Stimulated activated naive B cell treated with anti-CD40 and anti-IgM and Interleukin-4, amounts not matched to agents 10 μg/mL and 1 μg/mL and 100 μg/mL, for 72 hours (primary cell): ENCODE data around the gene MSMB.
"Not testable (repeated sequence)": the region's sequence is repeated elsewhere in the genome, so short reads cannot be mapped to it uniquely, and the experiment has no call there.

Experiments
- ATAC-seq, 2 donors: fragments of 150-1000 bp; cut with Tn5 transposase; replicated peaks; 2 replicates each; pipeline ENCODE4 v1.10.0; 2021; ENCODE audit warnings: moderate library complexity in 1 of 2
- DNase-seq: peaks from one replicate; pipeline ENCODE4 v3.0.0; 2021
- H3K27ac Mint-ChIP-seq: one replicate; pipeline ENCODE4 v1.8.0; 2022; ENCODE audit warnings: mild to moderate bottlenecking, mixed read lengths
- H3K27me3 Mint-ChIP-seq, 2 donors: one replicate each; pipeline ENCODE4 v1.8.0; 2022; ENCODE audit warnings: mixed read lengths in 2 of 2
- H3K36me3 Mint-ChIP-seq, 2 donors: one replicate each; pipeline ENCODE4 v1.8.0; 2022; ENCODE audit warnings: mixed read lengths in 2 of 2, mild to moderate bottlenecking in 1 of 2
- H3K4me1 Mint-ChIP-seq, 2 donors: one replicate each; pipeline ENCODE4 v1.8.0; 2022; ENCODE audit warnings: mixed read lengths in 2 of 2, mild to moderate bottlenecking in 1 of 2
- H3K4me3 Mint-ChIP-seq, 2 donors: one replicate each; pipeline ENCODE4 v1.8.0; 2022; ENCODE audit warnings: mild to moderate bottlenecking in 2 of 2, mixed read lengths in 2 of 2, moderate library complexity in 1 of 2
- H3K9me3 Mint-ChIP-seq, 2 donors: one replicate each; pipeline ENCODE4 v1.8.0; 2022; ENCODE audit warnings: mixed read lengths in 2 of 2, mild to moderate bottlenecking in 1 of 2

Gene MSMB

DNA sequence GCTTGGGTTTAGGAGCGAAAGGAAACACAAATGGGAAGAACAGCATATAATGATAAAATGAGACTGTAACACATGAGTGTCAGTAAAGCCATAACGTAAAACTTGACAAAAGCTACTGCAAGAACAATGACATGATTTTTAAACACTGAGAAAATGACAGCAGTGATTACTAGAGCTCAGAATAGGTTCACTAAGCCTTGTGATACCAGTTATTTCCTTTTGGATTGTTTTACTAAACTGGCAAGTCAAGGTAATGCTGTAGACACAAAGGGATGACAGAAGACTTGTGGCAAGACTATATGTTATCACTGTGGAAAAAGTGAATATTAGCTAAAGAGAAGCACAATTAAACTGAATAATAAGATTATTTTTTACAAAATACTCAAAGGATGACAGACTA, 28.3 kb downstream of the MSMB start:
- DNase-seq (no peak), ATAC-seq (no peak)
- peaks cover 23 to 59% of the 10 kb centered on the region in 2 donors for H3K4me1 Mint-ChIP-seq
- H3K36me3 Mint-ChIP-seq = peaks cover 13 to 14% of the 10 kb centered on the region in 2 donors
- no peaks in the 10 kb centered on the region for H3K27me3 Mint-ChIP-seq
- H3K4me3 Mint-ChIP-seq = no peak overlapping the region
- H3K9me3 Mint-ChIP-seq = no peaks in the 10 kb centered on the region
- H3K27ac Mint-ChIP-seq = no peak overlapping the region

GRCh38 chr10:46016811-46017210, 29.3 kb downstream of the MSMB start:
- H3K4me1 Mint-ChIP-seq = peaks cover 20 to 50% of the 10 kb centered on the region in 2 donors
- peaks cover 12 to 15% of the 10 kb centered on the region in 2 donors for H3K36me3 Mint-ChIP-seq

DNA sequence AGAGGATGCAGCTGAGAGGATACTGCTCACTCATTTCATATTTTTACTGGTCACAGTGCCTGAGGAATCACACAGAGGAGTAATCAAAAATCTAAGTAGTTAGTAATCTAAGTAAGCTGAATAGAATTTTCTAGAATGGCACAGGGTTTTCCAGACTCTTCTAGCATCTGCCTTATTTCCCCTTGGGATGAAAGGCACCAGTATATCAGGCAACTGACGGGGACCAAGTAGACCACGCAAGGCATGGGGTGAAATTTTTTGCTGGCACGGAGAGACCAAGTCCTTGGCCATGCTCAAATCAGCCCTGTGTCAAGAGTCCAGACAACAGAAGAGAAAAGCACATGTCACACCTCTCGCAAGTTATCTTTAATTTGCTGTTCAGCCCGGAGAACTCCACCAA, 29.9 kb downstream of the MSMB start:
- H3K9me3 Mint-ChIP-seq = no peaks in the 10 kb centered on the region
- no peaks in the 10 kb centered on the region for H3K27me3 Mint-ChIP-seq
- no peak for ATAC-seq
- DNase-seq = no peak
- H3K27ac Mint-ChIP-seq = no peak overlapping the region
- H3K36me3 Mint-ChIP-seq = peaks cover 12 to 15% of the 10 kb centered on the region in 2 donors
- H3K4me1 Mint-ChIP-seq = peaks cover 18 to 49% of the 10 kb centered on the region in 2 donors
- H3K4me3 Mint-ChIP-seq = no peak overlapping the region

More at GRCh38 chr10:46016811-46017210, 29.3 kb downstream of the MSMB start:
- Mint-ChIP-seq H3K9me3 (no peaks in the 10 kb centered on the region), H3K4me3 (no peak overlapping the region), H3K27me3 (no peaks in the 10 kb centered on the region), H3K27ac (no peak overlapping the region)
- ATAC-seq = no peak
- DNase-seq = no peak

DNA sequence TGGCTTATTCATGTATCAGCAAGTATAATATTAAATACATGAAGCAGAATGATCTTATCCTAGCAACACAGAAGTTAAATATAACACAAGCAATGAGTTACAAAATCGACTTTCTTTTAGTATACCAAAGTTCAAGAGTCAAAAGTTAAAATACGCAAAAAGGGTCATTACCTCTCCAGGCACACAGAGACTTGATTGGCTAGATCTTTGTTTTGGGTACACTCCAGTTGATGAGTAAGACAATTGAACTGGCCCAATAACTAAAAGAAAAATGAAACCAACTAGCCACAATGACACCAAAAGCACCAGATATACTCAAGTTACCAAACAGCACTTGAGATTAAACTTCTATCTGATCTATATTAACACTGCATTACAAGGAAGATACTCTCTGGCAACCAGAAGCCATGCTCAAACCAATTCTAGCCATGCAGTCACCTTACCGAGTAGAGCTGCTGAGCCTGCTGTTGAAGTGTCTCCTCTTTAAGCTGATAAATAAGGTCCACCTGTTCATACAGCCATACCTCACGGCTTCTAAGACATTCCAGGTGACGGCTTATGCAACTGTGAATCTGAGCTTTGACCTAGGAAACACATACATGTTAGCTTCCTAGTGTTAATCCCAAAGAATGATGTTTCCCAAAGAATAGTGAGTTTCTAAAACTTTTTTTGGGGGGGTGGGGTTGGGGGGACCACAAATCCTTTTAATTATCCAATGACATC, 31.2 kb downstream of the MSMB start:
- peaks cover 22 to 23% of the 10 kb centered on the region in 2 donors for H3K36me3 Mint-ChIP-seq

GRCh38 chr10:46014206-46014605, 31.9 kb downstream of the MSMB start:
- no peaks in the 10 kb centered on the region for H3K27me3 Mint-ChIP-seq
- peaks cover 22 to 23% of the 10 kb centered on the region in 2 donors for H3K36me3 Mint-ChIP-seq
- H3K9me3 Mint-ChIP-seq = no peaks in the 10 kb centered on the region
- DNase-seq = no peak
- peak overlapping the region; percentile 65 for H3K27ac Mint-ChIP-seq
- H3K4me1 Mint-ChIP-seq = peaks cover 14 to 38% of the 10 kb centered on the region in 2 donors
- H3K4me3 Mint-ChIP-seq = no peak overlapping the region
- peak; percentile 73 to 87 for ATAC-seq

More for the DNA sequence above, 31.2 kb downstream of the MSMB start:
- ATAC-seq = peak in 1 of 2 donors; percentile 38
- Mint-ChIP-seq H3K4me1 (peaks cover 16 to 45% of the 10 kb centered on the region in 2 donors), H3K9me3 (no peaks in the 10 kb centered on the region), H3K4me3 (no peak overlapping the region), H3K27ac (no peak overlapping the region), H3K27me3 (no peaks in the 10 kb centered on the region)
- no peak for DNase-seq

- ATAC-seq = no peak
- peaks cover 8 to 24% of the 10 kb centered on the region in 2 donors for H3K4me1 Mint-ChIP-seq
- H3K36me3 Mint-ChIP-seq = peaks cover 29 to 32% of the 10 kb centered on the region in 2 donors
- no peak for DNase-seq
- H3K9me3 Mint-ChIP-seq = no peaks in the 10 kb centered on the region
- H3K27ac Mint-ChIP-seq = no peak overlapping the region
- H3K27me3 Mint-ChIP-seq = no peaks in the 10 kb centered on the region
- H3K4me3 Mint-ChIP-seq = no peak overlapping the region
Measured at GRCh38 chr10:46012746-46013145, 33.3 kb downstream of the MSMB start.

- Mint-ChIP-seq H3K36me3 (peaks cover 39 to 43% of the 10 kb centered on the region in 2 donors), H3K27ac (no peak overlapping the region), H3K4me3 (no peak overlapping the region), H3K27me3 (no peaks in the 10 kb centered on the region), H3K9me3 (no peaks in the 10 kb centered on the region), H3K4me1 (peaks cover 0 to 1% of the 10 kb centered on the region in 2 donors)
- DNase-seq = no peak
- ATAC-seq = no peak
Measured at GRCh38 chr10:46006219-46006618, 39.9 kb downstream of the MSMB start.

GRCh38 chr10:46005383-46005782, 40.7 kb downstream of the MSMB start:
- Mint-ChIP-seq H3K36me3 (peaks cover 31 to 41% of the 10 kb centered on the region in 2 donors), H3K27me3 (no peaks in the 10 kb centered on the region), H3K27ac (no peak overlapping the region), H3K4me1 (no peaks in the 10 kb centered on the region), H3K4me3 (no peak overlapping the region), H3K9me3 (no peaks in the 10 kb centered on the region)
- DNase-seq (no peak), ATAC-seq (no peak)

DNA sequence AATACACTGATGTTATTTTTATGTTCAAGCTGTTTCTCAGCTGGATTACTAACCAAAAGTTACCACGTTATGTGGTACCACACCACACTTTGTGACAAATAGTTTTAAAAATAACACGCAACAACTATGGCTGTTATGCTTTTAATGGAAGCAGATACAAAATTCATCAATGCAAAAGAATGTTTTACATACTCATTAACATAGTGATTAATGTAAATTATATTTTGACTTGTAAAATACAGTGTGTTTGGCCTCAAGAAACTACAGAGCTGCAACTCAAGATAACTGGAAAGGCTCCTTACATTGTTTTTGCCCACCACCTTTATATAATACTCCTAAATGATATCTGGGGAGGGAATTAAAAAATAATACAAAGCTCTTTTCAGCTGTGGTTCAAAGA, 41.1 kb downstream of the MSMB start:
- no peak overlapping the region for H3K27ac Mint-ChIP-seq
- no peaks in the 10 kb centered on the region for H3K27me3 Mint-ChIP-seq
- no peaks in the 10 kb centered on the region for H3K9me3 Mint-ChIP-seq
- H3K4me1 Mint-ChIP-seq = no peaks in the 10 kb centered on the region
- no peak overlapping the region for H3K4me3 Mint-ChIP-seq
- ATAC-seq = no peak
- H3K36me3 Mint-ChIP-seq = peaks cover 32 to 45% of the 10 kb centered on the region in 2 donors
- no peak for DNase-seq

- Mint-ChIP-seq H3K4me1 (no peaks in the 10 kb centered on the region), H3K9me3 (peaks cover 0 to 2% of the 10 kb centered on the region in 2 donors), H3K36me3 (peaks cover 43 to 55% of the 10 kb centered on the region in 2 donors), H3K27me3 (no peaks in the 10 kb centered on the region), H3K4me3 (no peak overlapping the region), H3K27ac (peak overlapping the region; percentile 67)
- ATAC-seq (no peak), DNase-seq (no peak)
Measured at GRCh38 chr10:46002916-46003693, 43.0 kb downstream of the MSMB start.

DNA sequence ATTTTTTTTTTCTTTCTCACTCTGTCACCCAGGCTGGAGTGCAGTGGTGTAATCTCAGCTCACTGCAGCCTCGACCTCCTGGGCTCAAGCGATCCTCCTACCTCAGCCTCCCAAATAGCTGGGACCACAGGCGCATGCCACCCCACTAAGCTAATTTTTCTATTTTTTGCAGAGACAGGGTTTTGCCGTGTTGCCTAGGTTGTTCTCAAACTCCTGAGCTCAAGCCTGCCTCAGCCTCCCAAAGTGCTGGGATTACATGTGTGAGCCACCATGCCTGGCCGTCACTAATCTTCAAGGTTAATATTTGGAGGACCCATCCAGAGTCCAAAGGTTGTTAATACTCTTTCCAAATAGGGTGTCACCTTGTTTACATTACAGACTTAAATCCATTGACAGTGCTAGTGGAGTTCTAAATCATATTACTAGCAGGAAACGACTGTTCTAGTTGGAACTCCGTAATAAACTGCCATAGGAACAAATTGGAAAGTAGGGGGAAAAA, 43.8 kb downstream of the MSMB start:
- DNase-seq, H3K27me3 Mint-ChIP-seq, H3K27ac Mint-ChIP-seq, ATAC-seq, H3K9me3 Mint-ChIP-seq, H3K4me3 Mint-ChIP-seq, H3K4me1 Mint-ChIP-seq: not testable (repeated sequence)
- H3K36me3 Mint-ChIP-seq = peaks cover 44 to 55% of the 10 kb centered on the region in 2 donors

DNA sequence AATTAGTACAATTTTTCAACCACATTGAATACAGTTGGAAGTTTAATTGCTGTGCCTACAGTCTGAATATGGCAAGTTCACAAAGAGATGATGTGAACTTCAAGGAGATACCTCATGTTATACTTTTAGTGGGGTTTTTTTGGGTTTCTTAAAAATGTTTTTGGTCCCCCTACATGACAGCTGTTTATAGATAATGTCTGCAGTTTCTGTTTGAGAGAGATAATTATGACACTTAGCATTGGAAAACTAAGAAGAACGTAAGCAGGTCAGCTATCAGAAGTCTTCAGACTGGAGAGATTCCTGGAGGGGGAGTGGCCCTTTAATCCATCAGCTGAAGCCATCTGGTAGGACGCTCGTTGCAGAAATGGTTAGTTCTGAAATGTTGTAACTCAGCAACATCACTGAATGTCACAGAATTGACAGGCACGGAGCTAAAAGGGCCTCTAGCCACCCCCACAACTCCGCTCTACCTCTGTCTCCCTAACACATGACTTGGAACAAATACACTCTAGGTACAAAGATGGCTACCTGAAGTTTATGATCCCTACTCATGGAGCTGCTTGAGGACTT, 44.8 kb downstream of the MSMB start:
- H3K36me3 Mint-ChIP-seq = peaks cover 45 to 50% of the 10 kb centered on the region in 2 donors
- peaks cover 0 to 2% of the 10 kb centered on the region in 2 donors for H3K9me3 Mint-ChIP-seq
- H3K27me3 Mint-ChIP-seq = no peaks in the 10 kb centered on the region
- H3K4me3 Mint-ChIP-seq = no peak overlapping the region
- H3K4me1 Mint-ChIP-seq = no peaks in the 10 kb centered on the region
- H3K27ac Mint-ChIP-seq = no peak overlapping the region
- DNase-seq (no peak), ATAC-seq (no peak)

DNA sequence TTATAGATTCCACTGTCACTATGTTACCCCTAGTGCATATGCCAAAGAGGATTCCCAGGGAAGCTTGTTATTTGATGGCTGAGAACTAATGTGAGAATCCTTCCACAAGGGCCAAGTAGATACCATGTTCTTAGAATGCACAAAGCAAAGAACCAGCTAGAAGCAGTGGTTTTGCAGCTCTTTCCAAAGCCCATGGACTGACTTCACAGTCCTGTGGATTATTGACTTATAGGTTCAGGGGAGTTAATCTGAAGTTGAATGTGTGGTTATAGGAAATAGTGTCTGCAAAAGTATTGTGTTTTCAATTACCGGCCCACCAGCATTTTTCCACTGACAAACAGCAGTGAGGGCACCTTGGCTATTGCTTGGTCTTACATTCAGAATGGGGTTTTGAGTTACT, 45.5 kb downstream of the MSMB start:
- no peak for DNase-seq
- no peak overlapping the region for H3K4me3 Mint-ChIP-seq
- no peak overlapping the region for H3K27ac Mint-ChIP-seq
- H3K27me3 Mint-ChIP-seq = no peaks in the 10 kb centered on the region
- peaks cover 44 to 50% of the 10 kb centered on the region in 2 donors for H3K36me3 Mint-ChIP-seq
- no peaks in the 10 kb centered on the region for H3K4me1 Mint-ChIP-seq
- H3K9me3 Mint-ChIP-seq = peaks cover 0 to 2% of the 10 kb centered on the region in 2 donors
- no peak for ATAC-seq

DNA sequence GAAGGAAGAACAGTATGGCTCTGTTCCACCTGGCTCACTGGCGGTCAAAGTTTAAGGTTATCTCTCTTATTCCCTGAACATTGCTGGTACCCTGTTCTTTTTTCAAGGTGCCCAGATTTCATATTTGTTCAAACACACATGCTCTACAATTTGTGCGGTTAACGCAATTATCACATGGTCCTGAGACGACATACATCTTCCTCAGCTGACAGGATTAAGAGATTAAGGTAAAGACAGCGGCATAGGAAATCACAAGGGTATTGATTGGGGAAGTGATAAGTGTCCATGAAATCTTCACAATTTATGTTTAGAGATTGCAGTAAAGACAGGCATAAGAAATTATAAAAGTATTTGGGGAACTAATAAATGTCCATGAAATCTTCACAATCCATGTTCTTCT, 46.1 kb downstream of the MSMB start:
- not testable (repeated sequence) for DNase-seq, H3K27ac Mint-ChIP-seq, H3K9me3 Mint-ChIP-seq, ATAC-seq, H3K4me1 Mint-ChIP-seq, H3K27me3 Mint-ChIP-seq, H3K4me3 Mint-ChIP-seq
- peaks cover 44 to 50% of the 10 kb centered on the region in 2 donors for H3K36me3 Mint-ChIP-seq
